Measurements from ENCODE around the gene CEP70.

The CEP70 gene

GRCh38 chr3:138513090-138513843 is 80.8 kb downstream of the CEP70 start:
- CTCF ChIA-PET = no interaction called here
- TF ChIP-seq TARDBP (IDR thresholded peaks at IDR 0.05) = no peak
- no peak for TF ChIP-seq CTBP1 (IDR thresholded peaks at IDR 0.05; ENCODE audit: borderline replicate concordance)
- TF ChIP-seq ELF4 (IDR thresholded peaks at IDR 0.05) = no peak
- no peak for TF ChIP-seq SP1 (IDR thresholded peaks at IDR 0.05)
- TF ChIP-seq FOXK2 (IDR thresholded peaks at IDR 0.05) = no peak
- TF ChIP-seq NFRKB (IDR thresholded peaks at IDR 0.05) = no peak
- no peak for TF ChIP-seq FOXM1 (IDR thresholded peaks at IDR 0.05; ENCODE audit: borderline replicate concordance)
- no peak for TF ChIP-seq LEF1 (IDR thresholded peaks at IDR 0.05; ENCODE audit: borderline replicate concordance)
- POLR2A ChIA-PET = interaction anchor here (0.8 to 1.3 kb wide), 2 partner anchors 53 to 81 kb away, joined by 3 read pairs; partner anchors contain the start of gene CEP70
- no peak for DNase-seq (ENCODE audit: extremely low spot score)

GRCh38 chr3:138511945-138512344 is 82.1 kb downstream of the CEP70 start:
- no peak for DNase-seq (ENCODE audit: extremely low spot score)
- ChIA-PET CTCF (interaction anchor here (0.5 kb wide), 1 partner anchor 28 kb away, joined by 4 read pairs; no protein-coding TSS in a partner anchor), POLR2A (no interaction called here)
- TF ChIP-seq SP1 (IDR thresholded peaks at IDR 0.05) (no peak), FOXM1 (IDR thresholded peaks at IDR 0.05; ENCODE audit: borderline replicate concordance) (no peak), NFRKB (IDR thresholded peaks at IDR 0.05) (no peak), TARDBP (IDR thresholded peaks at IDR 0.05) (no peak), BHLHE40 (IDR thresholded peaks at IDR 0.05; ENCODE audit: borderline replicate concordance) (no peak), HDGF (IDR thresholded peaks at IDR 0.05; ENCODE audit: borderline replicate concordance) (no peak), ZNF384 (IDR thresholded peaks at IDR 0.05) (no peak), PKNOX1 (IDR thresholded peaks at IDR 0.05) (no peak), FOXK2 (IDR thresholded peaks at IDR 0.05) (no peak), ELF4 (IDR thresholded peaks at IDR 0.05) (no peak), L3MBTL2 (conservative IDR thresholded peaks at IDR 0.05) (no peak), CTBP1 (IDR thresholded peaks at IDR 0.05; ENCODE audit: borderline replicate concordance) (no peak), LEF1 (IDR thresholded peaks at IDR 0.05; ENCODE audit: borderline replicate concordance) (no peak)

GRCh38 chr3:138509586-138509985 is 84.5 kb downstream of the CEP70 start:
- DNase-seq (ENCODE audit: extremely low spot score) = no peak
- CTCF ChIA-PET = no interaction called here
- no peak for TF ChIP-seq BHLHE40 (IDR thresholded peaks at IDR 0.05; ENCODE audit: borderline replicate concordance)
- TF ChIP-seq FOXA1 (IDR thresholded peaks at IDR 0.05) = no peak
- no peak for TF ChIP-seq LEF1 (IDR thresholded peaks at IDR 0.05; ENCODE audit: borderline replicate concordance)
- TF ChIP-seq ZNF384 (IDR thresholded peaks at IDR 0.05) = no peak
- no peak for TF ChIP-seq ARNT (IDR thresholded peaks at IDR 0.05)
- no peak for TF ChIP-seq CTBP1 (IDR thresholded peaks at IDR 0.05; ENCODE audit: borderline replicate concordance)
- TF ChIP-seq SUZ12 (IDR thresholded peaks at IDR 0.05) = no peak
- TF ChIP-seq FOXK2 (IDR thresholded peaks at IDR 0.05) = no peak
- POLR2A ChIA-PET = no interaction called here

GRCh38 chr3:138507524-138507923 is 86.5 kb downstream of the CEP70 start:
- POLR2A ChIA-PET = no interaction called here
- no peak for TF ChIP-seq FOXM1 (IDR thresholded peaks at IDR 0.05; ENCODE audit: borderline replicate concordance)
- TF ChIP-seq SP1 (IDR thresholded peaks at IDR 0.05) = no peak
- TF ChIP-seq ZNF384 (IDR thresholded peaks at IDR 0.05) = no peak
- TF ChIP-seq CTBP1 (IDR thresholded peaks at IDR 0.05; ENCODE audit: borderline replicate concordance) = no peak
- TF ChIP-seq SUZ12 (IDR thresholded peaks at IDR 0.05) = no peak
- TF ChIP-seq BHLHE40 (IDR thresholded peaks at IDR 0.05; ENCODE audit: borderline replicate concordance) = no peak
- no peak for TF ChIP-seq ELF4 (IDR thresholded peaks at IDR 0.05)
- no peak for TF ChIP-seq PKNOX1 (IDR thresholded peaks at IDR 0.05)
- TF ChIP-seq FOXK2 (IDR thresholded peaks at IDR 0.05) = no peak
- no peak for TF ChIP-seq LEF1 (IDR thresholded peaks at IDR 0.05; ENCODE audit: borderline replicate concordance)
- TF ChIP-seq HDGF (IDR thresholded peaks at IDR 0.05; ENCODE audit: borderline replicate concordance) = no peak
- no peak for TF ChIP-seq TARDBP (IDR thresholded peaks at IDR 0.05)
- no peak for TF ChIP-seq FOXA1 (IDR thresholded peaks at IDR 0.05)
- no peak for TF ChIP-seq L3MBTL2 (conservative IDR thresholded peaks at IDR 0.05)
- no peak for TF ChIP-seq ARNT (IDR thresholded peaks at IDR 0.05)
- no peak for TF ChIP-seq NFRKB (IDR thresholded peaks at IDR 0.05)
- DNase-seq (ENCODE audit: extremely low spot score) = no peak
- CTCF ChIA-PET = no interaction called here

GRCh38 chr3:138498991-138499390 is 95.1 kb downstream of the CEP70 start:
- TF ChIP-seq LEF1 (IDR thresholded peaks at IDR 0.05; ENCODE audit: borderline replicate concordance) = no peak
- ChIA-PET POLR2A (no interaction called here), CTCF (no interaction called here)
- no peak for DNase-seq (ENCODE audit: extremely low spot score)

- no peak for DNase-seq (ENCODE audit: extremely low spot score)
- POLR2A ChIA-PET = no interaction called here
- TF ChIP-seq ELF4 (IDR thresholded peaks at IDR 0.05) = no peak
- no peak for TF ChIP-seq FOXM1 (IDR thresholded peaks at IDR 0.05; ENCODE audit: borderline replicate concordance)
- no peak for TF ChIP-seq FOXK2 (IDR thresholded peaks at IDR 0.05)
- no peak for TF ChIP-seq BHLHE40 (IDR thresholded peaks at IDR 0.05; ENCODE audit: borderline replicate concordance)
- TF ChIP-seq TARDBP (IDR thresholded peaks at IDR 0.05) = no peak
- TF ChIP-seq PKNOX1 (IDR thresholded peaks at IDR 0.05) = no peak
- TF ChIP-seq CTBP1 (IDR thresholded peaks at IDR 0.05; ENCODE audit: borderline replicate concordance) = no peak
- no peak for TF ChIP-seq ZNF384 (IDR thresholded peaks at IDR 0.05)
- no peak for TF ChIP-seq NFRKB (IDR thresholded peaks at IDR 0.05)
- TF ChIP-seq SP1 (IDR thresholded peaks at IDR 0.05) = no peak
- TF ChIP-seq HDGF (IDR thresholded peaks at IDR 0.05; ENCODE audit: borderline replicate concordance) = no peak
- TF ChIP-seq ARNT (IDR thresholded peaks at IDR 0.05) = no peak
- no peak for TF ChIP-seq FOXA1 (IDR thresholded peaks at IDR 0.05)
- no peak for TF ChIP-seq L3MBTL2 (conservative IDR thresholded peaks at IDR 0.05)
- no peak for TF ChIP-seq SUZ12 (IDR thresholded peaks at IDR 0.05)
- no peak for TF ChIP-seq LEF1 (IDR thresholded peaks at IDR 0.05; ENCODE audit: borderline replicate concordance)
- CTCF ChIA-PET = interaction anchor here (1.2 kb wide), 1 partner anchor 19 kb away, joined by 4 read pairs; no protein-coding TSS in a partner anchor
Measured at GRCh38 chr3:138497851-138498250, 96.2 kb downstream of the CEP70 start.
